ENCODE data around the gene ZFYVE9. TPM values are rescaled to one million over a fixed set of nuclear protein-coding genes. Genes with fewer than 3 reads are reported as not detected.

ZFYVE9 gene
- 99.8 TPM for total RNA-seq

GRCh38 chr1:52141513-52142219, at the start of gene ZFYVE9:
Gene ZFYVE9, plus strand, starts transcription at chr1:52142089. Its CDS starts 91,118 bp downstream, at chr1:52233207.

DNA sequence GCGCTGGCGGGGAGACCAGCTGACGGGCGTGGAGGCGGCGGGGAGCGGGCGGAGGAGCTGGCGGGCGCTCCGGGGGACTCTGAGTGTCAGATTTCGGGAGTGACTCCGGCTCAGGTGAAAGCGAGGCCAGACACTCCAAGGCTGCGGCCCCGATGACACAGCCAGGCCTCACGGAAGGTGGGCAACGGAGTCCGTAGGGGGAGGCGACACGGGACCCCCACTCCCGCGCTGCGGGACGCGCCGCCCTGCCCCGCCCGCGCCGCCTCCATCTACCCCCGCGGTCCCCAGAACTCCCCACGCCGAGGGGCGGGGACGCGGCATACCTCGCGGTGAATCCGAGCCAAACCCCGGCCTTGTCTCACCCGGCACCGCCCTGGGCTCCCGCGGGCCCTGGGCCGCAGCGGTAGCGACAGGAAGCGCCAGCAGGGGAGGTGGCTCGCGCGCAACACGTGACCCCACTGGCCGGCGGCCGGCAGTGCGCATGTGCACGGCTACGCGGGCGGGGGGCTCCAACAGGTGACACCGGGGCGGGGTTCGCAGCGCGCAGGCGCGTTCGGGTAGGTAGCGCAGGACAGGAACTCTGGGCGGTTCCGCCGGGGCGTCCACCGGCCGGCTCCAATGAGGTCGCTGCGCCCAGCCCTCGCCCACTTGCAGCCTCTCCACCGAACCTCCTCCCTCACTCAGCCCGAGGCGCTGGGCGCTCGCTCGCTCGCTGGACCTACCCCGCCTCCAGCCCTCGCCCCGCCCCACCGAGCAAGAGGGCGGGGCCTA, 224.0 kb downstream of the ZFYVE9 start, which contains the start of gene CC2D1B:
Gene CC2D1B, minus strand, starts transcription at position 460 of the 771 bp plus-strand sequence. CDS start 1,585 bp downstream, outside the sequence.

Other genes starting within 250 kb of the ZFYVE9 start
- gene RAB3B, start 151.4 kb upstream of the ZFYVE9 start, total RNA-seq, result 9.4 TPM
- gene KTI12, start 108.3 kb upstream of the ZFYVE9 start, total RNA-seq, result 9.1 TPM
- gene TXNDC12, start 86.9 kb upstream of the ZFYVE9 start, total RNA-seq, result 19.1 TPM
- 129 TPM for gene BTF3L4, start 85.8 kb upstream of the ZFYVE9 start, total RNA-seq
- 26.0 TPM for gene CC2D1B, start 224.1 kb downstream of the ZFYVE9 start, total RNA-seq